ENCODE data around the gene PDE10A.

DNA sequence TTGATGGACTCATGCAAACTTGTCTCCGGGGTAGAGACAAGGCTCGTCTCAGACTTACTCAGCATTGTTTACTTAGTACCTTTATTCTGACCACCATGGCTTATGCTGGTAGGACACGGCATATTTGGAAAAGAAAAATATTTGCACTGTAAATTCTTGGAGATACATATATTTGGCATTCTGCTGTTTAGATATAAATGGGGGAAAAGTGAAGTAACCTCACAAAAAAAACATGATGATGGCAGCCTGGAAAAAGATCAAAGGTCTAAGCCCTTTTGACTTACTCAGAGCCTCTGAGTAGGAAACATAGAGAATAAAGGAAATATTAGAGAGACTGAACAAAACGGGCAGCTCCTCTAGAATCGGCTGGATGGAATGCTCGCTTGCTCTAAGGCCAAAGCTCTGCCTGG is 32.5 kb downstream of the PDE10A start:
- TF ChIP-seq GATA2 (IDR thresholded peaks at IDR 0.05; ENCODE audit: low read depth, low read length) (no peak), GATA3 (IDR thresholded peaks at IDR 0.05; ENCODE audit: low read depth, low read length) (no peak)

All from SH-SY5Y (cell line).